Measurements from ENCODE around the gene TMEM273.

TMEM273 gene

GRCh38 chr10:49114718-49115014, 73.5 kb downstream of the TMEM273 start:
- DNase-seq, result no peak

GRCh38 chr10:49113741-49114141, 74.5 kb downstream of the TMEM273 start:
- no peak for DNase-seq

GRCh38 chr10:49112851-49113250, 75.3 kb downstream of the TMEM273 start:
- DNase-seq, result no peak

- DNase-seq, result no peak
These were observed 76.1 kb downstream of the TMEM273 start for GRCh38 chr10:49112098-49112497.

GRCh38 chr10:49111320-49111698, 76.9 kb downstream of the TMEM273 start:
- no peak for DNase-seq

GRCh38 chr10:49110684-49111319, 77.4 kb downstream of the TMEM273 start:
- no peak for DNase-seq

GRCh38 chr10:49109669-49110340, 78.4 kb downstream of the TMEM273 start:
- no peak for DNase-seq

- no peak for DNase-seq
These were observed 79.5 kb downstream of the TMEM273 start for GRCh38 chr10:49108656-49109055.

- no peak for DNase-seq
These were observed 80.3 kb downstream of the TMEM273 start for GRCh38 chr10:49107887-49108267.

GRCh38 chr10:49107111-49107886, 80.9 kb downstream of the TMEM273 start:
- no peak for DNase-seq

GRCh38 chr10:49106451-49106850, 81.7 kb downstream of the TMEM273 start:
- no peak for DNase-seq

- DNase-seq, result no peak
These were observed 83.1 kb downstream of the TMEM273 start for GRCh38 chr10:49105076-49105475.

Data from NCI-H526 (cell line).